ENCODE measurements around the gene PRDM2. TPM values are rescaled to one million over a fixed set of nuclear protein-coding genes. Genes with fewer than 3 reads are reported as not detected.

PRDM2 gene
- total RNA-seq, 1 experiment from 2014 or later: 36.0 TPM

- Histone ChIP-seq H4K20me1 (ENCODE audit: insufficient read depth, low read depth, low read length) (peaks cover 4% of the 10 kb centered on the region), H3K27ac (ENCODE audit: low read length) (no peak overlapping the region), H3K4me1 (ENCODE audit: low read length) (peaks cover 10% of the 10 kb centered on the region), H3K36me3 (ENCODE audit: insufficient read depth, low read length) (peaks cover 9% of the 10 kb centered on the region; the same call in 1 of the 2 replicates), H3K79me2 (ENCODE audit: low read length) (peaks cover 78% of the 10 kb centered on the region), H3K9me3 (ENCODE audit: low read length) (no peaks in the 10 kb centered on the region), H3K27me3 (ENCODE audit: low read length) (no peaks in the 10 kb centered on the region), H2AFZ (ENCODE audit: low read length) (no peak overlapping the region), H3K9me2 (replicated peaks; ENCODE audit: insufficient read depth, low read length) (no peaks in the 10 kb centered on the region), H3K4me2 (ENCODE audit: low read depth, low read length, poor library complexity, severe bottlenecking) (no peak overlapping the region), H3K4me3 (ENCODE audit: low read length) (no peak overlapping the region), H3K9ac (ENCODE audit: low read length) (no peak overlapping the region)
- no peak for DNase-seq
Measured at GRCh38 chr1:13774121-13774520, 74.1 kb downstream of the PRDM2 start.

- Histone ChIP-seq H3K79me2 (ENCODE audit: low read length) (peaks cover 71% of the 10 kb centered on the region), H3K27me3 (ENCODE audit: low read length) (no peaks in the 10 kb centered on the region), H3K27ac (ENCODE audit: low read length) (no peak overlapping the region), H4K20me1 (ENCODE audit: insufficient read depth, low read depth, low read length) (peaks cover 4% of the 10 kb centered on the region), H3K9me2 (replicated peaks; ENCODE audit: insufficient read depth, low read length) (no peaks in the 10 kb centered on the region), H3K9ac (ENCODE audit: low read length) (no peak overlapping the region), H2AFZ (ENCODE audit: low read length) (no peak overlapping the region), H3K9me3 (ENCODE audit: low read length) (no peaks in the 10 kb centered on the region), H3K36me3 (ENCODE audit: insufficient read depth, low read length) (peaks cover 9% of the 10 kb centered on the region; the same call in 1 of the 2 replicates), H3K4me2 (ENCODE audit: low read depth, low read length, poor library complexity, severe bottlenecking) (no peak overlapping the region), H3K4me1 (ENCODE audit: low read length) (peaks cover 10% of the 10 kb centered on the region), H3K4me3 (ENCODE audit: low read length) (no peak overlapping the region)
- no peak for DNase-seq
Measured at GRCh38 chr1:13775459-13775858, 75.5 kb downstream of the PRDM2 start.

GRCh38 chr1:13775916-13776315 lies 75.9 kb downstream of the PRDM2 start:
- no peaks in the 10 kb centered on the region for H3K9me3 ChIP-seq (ENCODE audit: low read length)
- no peak overlapping the region for H3K4me2 ChIP-seq (ENCODE audit: low read depth, low read length, poor library complexity, severe bottlenecking)
- no peaks in the 10 kb centered on the region for H3K27me3 ChIP-seq (ENCODE audit: low read length)
- H4K20me1 ChIP-seq (ENCODE audit: insufficient read depth, low read depth, low read length): peaks cover 4% of the 10 kb centered on the region
- H3K4me3 ChIP-seq (ENCODE audit: low read length): no peak overlapping the region
- peaks cover 10% of the 10 kb centered on the region for H3K4me1 ChIP-seq (ENCODE audit: low read length)
- peaks cover 9% of the 10 kb centered on the region; the same call in 1 of the 2 replicates for H3K36me3 ChIP-seq (ENCODE audit: insufficient read depth, low read length)
- no peak for DNase-seq
- H3K9me2 ChIP-seq (replicated peaks; ENCODE audit: insufficient read depth, low read length): no peaks in the 10 kb centered on the region
- H3K9ac ChIP-seq (ENCODE audit: low read length): no peak overlapping the region
- H3K27ac ChIP-seq (ENCODE audit: low read length): no peak overlapping the region
- H2AFZ ChIP-seq (ENCODE audit: low read length): no peak overlapping the region
- peaks cover 67% of the 10 kb centered on the region for H3K79me2 ChIP-seq (ENCODE audit: low read length)

GRCh38 chr1:13778431-13778830 lies 78.4 kb downstream of the PRDM2 start:
- Histone ChIP-seq H3K9me2 (replicated peaks; ENCODE audit: insufficient read depth, low read length) (no peaks in the 10 kb centered on the region), H3K9ac (ENCODE audit: low read length) (no peak overlapping the region), H2AFZ (ENCODE audit: low read length) (no peak overlapping the region), H3K9me3 (ENCODE audit: low read length) (no peaks in the 10 kb centered on the region), H3K4me2 (ENCODE audit: low read depth, low read length, poor library complexity, severe bottlenecking) (no peak overlapping the region), H3K79me2 (ENCODE audit: low read length) (peaks cover 57% of the 10 kb centered on the region), H3K36me3 (ENCODE audit: insufficient read depth, low read length) (peaks cover 6% of the 10 kb centered on the region; the same call in 1 of the 2 replicates), H3K27me3 (ENCODE audit: low read length) (no peaks in the 10 kb centered on the region), H3K4me3 (ENCODE audit: low read length) (no peak overlapping the region), H3K27ac (ENCODE audit: low read length) (no peak overlapping the region), H4K20me1 (ENCODE audit: insufficient read depth, low read depth, low read length) (peaks cover 7% of the 10 kb centered on the region), H3K4me1 (ENCODE audit: low read length) (peaks cover 10% of the 10 kb centered on the region)
- no peak for DNase-seq

- DNase-seq: no peak
- Histone ChIP-seq H2AFZ (ENCODE audit: low read length) (no peak overlapping the region), H3K4me1 (ENCODE audit: low read length) (peaks cover 10% of the 10 kb centered on the region), H3K9ac (ENCODE audit: low read length) (no peak overlapping the region), H3K27me3 (ENCODE audit: low read length) (no peaks in the 10 kb centered on the region), H3K4me2 (ENCODE audit: low read depth, low read length, poor library complexity, severe bottlenecking) (no peak overlapping the region), H3K27ac (ENCODE audit: low read length) (no peak overlapping the region), H3K36me3 (ENCODE audit: insufficient read depth, low read length) (peaks cover 6% of the 10 kb centered on the region; the same call in 1 of the 2 replicates), H3K4me3 (ENCODE audit: low read length) (no peak overlapping the region), H4K20me1 (ENCODE audit: insufficient read depth, low read depth, low read length) (peaks cover 7% of the 10 kb centered on the region), H3K79me2 (ENCODE audit: low read length) (peaks cover 58% of the 10 kb centered on the region), H3K9me2 (replicated peaks; ENCODE audit: insufficient read depth, low read length) (no peaks in the 10 kb centered on the region), H3K9me3 (ENCODE audit: low read length) (no peaks in the 10 kb centered on the region)
Measured at GRCh38 chr1:13779930-13780329, 79.9 kb downstream of the PRDM2 start.

- H3K27ac ChIP-seq (ENCODE audit: low read length): no peak overlapping the region
- peaks cover 5% of the 10 kb centered on the region; the same call in 1 of the 2 replicates for H3K36me3 ChIP-seq (ENCODE audit: insufficient read depth, low read length)
- H2AFZ ChIP-seq (ENCODE audit: low read length): no peak overlapping the region
- DNase-seq: no peak
- H3K4me2 ChIP-seq (ENCODE audit: low read depth, low read length, poor library complexity, severe bottlenecking): no peak overlapping the region
- H3K9me2 ChIP-seq (replicated peaks; ENCODE audit: insufficient read depth, low read length): no peaks in the 10 kb centered on the region
- no peaks in the 10 kb centered on the region for H3K9me3 ChIP-seq (ENCODE audit: low read length)
- peaks cover 10% of the 10 kb centered on the region for H3K4me1 ChIP-seq (ENCODE audit: low read length)
- H3K79me2 ChIP-seq (ENCODE audit: low read length): peaks cover 57% of the 10 kb centered on the region
- no peak overlapping the region for H3K4me3 ChIP-seq (ENCODE audit: low read length)
- H3K9ac ChIP-seq (ENCODE audit: low read length): no peak overlapping the region
- H3K27me3 ChIP-seq (ENCODE audit: low read length): no peaks in the 10 kb centered on the region
- peaks cover 7% of the 10 kb centered on the region for H4K20me1 ChIP-seq (ENCODE audit: insufficient read depth, low read depth, low read length)
Measured at GRCh38 chr1:13780780-13781179, 80.8 kb downstream of the PRDM2 start.

- Histone ChIP-seq H2AFZ (ENCODE audit: low read length) (no peak overlapping the region), H3K4me3 (ENCODE audit: low read length) (no peak overlapping the region), H3K36me3 (ENCODE audit: insufficient read depth, low read length) (peaks cover 2% of the 10 kb centered on the region; the same call in 1 of the 2 replicates), H3K27ac (ENCODE audit: low read length) (no peak overlapping the region), H3K9ac (ENCODE audit: low read length) (no peak overlapping the region), H3K27me3 (ENCODE audit: low read length) (no peaks in the 10 kb centered on the region), H3K9me2 (replicated peaks; ENCODE audit: insufficient read depth, low read length) (no peaks in the 10 kb centered on the region), H3K4me2 (ENCODE audit: low read depth, low read length, poor library complexity, severe bottlenecking) (no peak overlapping the region), H3K9me3 (ENCODE audit: low read length) (no peaks in the 10 kb centered on the region), H3K79me2 (ENCODE audit: low read length) (peaks cover 54% of the 10 kb centered on the region), H3K4me1 (ENCODE audit: low read length) (peaks cover 10% of the 10 kb centered on the region), H4K20me1 (ENCODE audit: insufficient read depth, low read depth, low read length) (peaks cover 7% of the 10 kb centered on the region)
- no peak for DNase-seq
Measured at GRCh38 chr1:13781228-13781627, 81.2 kb downstream of the PRDM2 start.

- no peak for DNase-seq
- H3K9me2 ChIP-seq (replicated peaks; ENCODE audit: insufficient read depth, low read length): no peaks in the 10 kb centered on the region
- no peak overlapping the region for H3K4me2 ChIP-seq (ENCODE audit: low read depth, low read length, poor library complexity, severe bottlenecking)
- H3K4me3 ChIP-seq (ENCODE audit: low read length): no peak overlapping the region
- no peak overlapping the region for H3K9ac ChIP-seq (ENCODE audit: low read length)
- H3K4me1 ChIP-seq (ENCODE audit: low read length): peaks cover 4% of the 10 kb centered on the region
- peaks cover 12% of the 10 kb centered on the region; the same call in 1 of the 2 replicates for H4K20me1 ChIP-seq (ENCODE audit: insufficient read depth, low read depth, low read length)
- no peak overlapping the region for H3K27ac ChIP-seq (ENCODE audit: low read length)
- H3K9me3 ChIP-seq (ENCODE audit: low read length): no peaks in the 10 kb centered on the region
- H3K36me3 ChIP-seq (ENCODE audit: insufficient read depth, low read length): peaks cover 2% of the 10 kb centered on the region; the same call in 1 of the 2 replicates
- no peak overlapping the region for H2AFZ ChIP-seq (ENCODE audit: low read length)
- peaks cover 53% of the 10 kb centered on the region for H3K79me2 ChIP-seq (ENCODE audit: low read length)
- no peaks in the 10 kb centered on the region for H3K27me3 ChIP-seq (ENCODE audit: low read length)
Measured at GRCh38 chr1:13781907-13782633, 82.1 kb downstream of the PRDM2 start.

Measured in Karpas-422 (cell line).